Neuronal stem cell (in vitro differentiated cells): ENCODE results near the gene ZNF106.

Source experiments
- DNase-seq: peaks from one replicate; pipeline ENCODE4 v3.0.0-alpha.2; 2013; ENCODE audit warnings: low spot score
- H2AFZ ChIP-seq: one replicate; pipeline ENCODE4 v1.6.1; 2013; ENCODE audit warnings: mild to moderate bottlenecking, low read length, inconsistent platforms
- H2AK5ac ChIP-seq: 2 replicates; pipeline ENCODE4 v1.6.1; 2013; ENCODE audit warnings: low read depth, mild to moderate bottlenecking, inconsistent platforms, low read length, moderate library complexity, mixed read lengths
- H2BK120ac ChIP-seq: 2 replicates; pipeline ENCODE4 v1.6.1; 2013; ENCODE audit warnings: low read depth, mild to moderate bottlenecking, inconsistent platforms, low read length, moderate library complexity, mixed read lengths
- H2BK12ac ChIP-seq: one replicate; pipeline ENCODE4 v1.6.1; 2013; ENCODE audit warnings: low read length, inconsistent platforms
- H2BK15ac ChIP-seq: 2 replicates; pipeline ENCODE4 v1.6.1; 2013; ENCODE audit warnings: mild to moderate bottlenecking, low read length, inconsistent platforms, mixed read lengths
- H2BK5ac ChIP-seq: one replicate; pipeline ENCODE4 v1.6.1; 2013; ENCODE audit warnings: inconsistent platforms, mild to moderate bottlenecking, low read length, moderate library complexity
- H3K14ac ChIP-seq: one replicate; pipeline ENCODE4 v1.6.1; 2013; ENCODE audit warnings: low read length, inconsistent platforms
- H3K18ac ChIP-seq: 2 replicates; pipeline ENCODE4 v1.6.1; 2013; ENCODE audit warnings: low read length, inconsistent platforms
- H3K23ac ChIP-seq: 2 replicates; pipeline ENCODE4 v1.6.1; 2013; ENCODE audit warnings: low read depth, mild to moderate bottlenecking, mixed read lengths, low read length, inconsistent platforms; ENCODE audit not compliant: poor library complexity
- H3K27ac ChIP-seq: replicated peaks from 3 replicates; pipeline ENCODE4 v1.5.1; 2013; ENCODE audit warnings: low read length, inconsistent platforms
- H3K27me3 ChIP-seq, 3 experiments: 2 replicates each; pipeline ENCODE4 v1.6.1; 2013; ENCODE audit warnings: low read length in 3 of 3, mild to moderate bottlenecking in 2 of 3, inconsistent platforms in 1 of 3, low read depth in 1 of 3, mixed read lengths in 1 of 3, moderate library complexity in 1 of 3; ENCODE audit not compliant: control insufficient read depth in 3 of 3, insufficient read depth in 3 of 3
- H3K36me3 ChIP-seq, 2 donors: replicated peaks in 1 of 2; 2 replicates each; pipeline ENCODE4 v1.6.1; 2013; ENCODE audit warnings: low read length in 2 of 2; ENCODE audit not compliant: control insufficient read depth in 2 of 2, insufficient read depth in 2 of 2
- H3K4ac ChIP-seq: 2 replicates; pipeline ENCODE4 v1.6.1; 2013; ENCODE audit warnings: inconsistent platforms, mild to moderate bottlenecking, low read length, moderate library complexity
- H3K4me1 ChIP-seq, 2 donors: 1 replicate in 1 of 2; 2 replicates in 1 of 2; pipeline ENCODE4 v1.6.1; 2013; ENCODE audit warnings: low read length in 2 of 2, low read depth in 1 of 2; ENCODE audit not compliant: control insufficient read depth in 2 of 2, insufficient read depth in 1 of 2
- H3K4me2 ChIP-seq: one replicate; pipeline ENCODE4 v1.6.1; 2013; ENCODE audit warnings: mild to moderate bottlenecking, low read length, inconsistent platforms; ENCODE audit not compliant: insufficient read depth, poor library complexity, severe bottlenecking
- H3K4me3 ChIP-seq, 2 donors: 2 replicates each; pipeline ENCODE4 v1.5.1; 2013; ENCODE audit warnings: low read length in 2 of 2, mild to moderate bottlenecking in 2 of 2, inconsistent platforms in 1 of 2, moderate library complexity in 1 of 2
- H3K79me1 ChIP-seq: one replicate; pipeline ENCODE4 v1.6.1; 2013; ENCODE audit warnings: low read depth, mild to moderate bottlenecking, inconsistent platforms, low read length, moderate library complexity
- H3K9ac ChIP-seq: one replicate; pipeline ENCODE4 v1.6.1; 2013; ENCODE audit warnings: mild to moderate bottlenecking, low read depth, low read length, inconsistent platforms; ENCODE audit not compliant: poor library complexity
- H3K9me3 ChIP-seq, 2 donors: replicated peaks in 1 of 2; 2 replicates each; pipeline versions ENCODE3 to v1.6.1; 2013; ENCODE audit warnings: low read length in 2 of 2, mild to moderate bottlenecking in 2 of 2, inconsistent platforms in 1 of 2, low read depth in 1 of 2, mixed read lengths in 1 of 2, moderate library complexity in 1 of 2; ENCODE audit not compliant: control insufficient read depth in 2 of 2, insufficient read depth in 1 of 2
- H4K8ac ChIP-seq: one replicate; pipeline ENCODE4 v1.6.1; 2013; ENCODE audit warnings: low read depth, mild to moderate bottlenecking, inconsistent platforms, low read length, moderate library complexity
- H4K91ac ChIP-seq: one replicate; pipeline ENCODE4 v1.6.1; 2013; ENCODE audit warnings: low read length, low read depth, mild to moderate bottlenecking, inconsistent platforms; ENCODE audit not compliant: poor library complexity
- WGBS, 2 donors: extraction: QIAGEN DNeasy Blood & Tissue Kit; methylation state at CpG; one replicate each; pipeline ENCODE4 v1.1.7; 2013; ENCODE audit warnings: missing lambda C conversion rate in 2 of 2, mixed read lengths in 1 of 2; ENCODE audit not compliant: insufficient read length in 2 of 2, insufficient replicate concordance in 1 of 2; ENCODE audit errors: extremely low coverage in 2 of 2; 5-methylcytosine and 5-hydroxymethylcytosine counted together

The ZNF106 gene

GRCh38 chr15:42498212-42499068 lies 7.5 kb upstream of the ZNF106 start:
- Histone ChIP-seq H3K27ac (no peak overlapping the region), H3K9me3 (no peaks in the 10 kb centered on the region), H3K36me3 (peaks cover 0 to 15% of the 10 kb centered on the region in 2 donors), H2AK5ac (no peak overlapping the region), H4K8ac (no peak overlapping the region), H2BK5ac (no peak overlapping the region), H3K4me3 (no peak overlapping the region), H3K4me1 (peaks cover 2 to 5% of the 10 kb centered on the region in 2 donors), H2BK120ac (no peak overlapping the region), H3K4ac (no peak overlapping the region), H2BK15ac (no peak overlapping the region), H4K91ac (no peak overlapping the region), H3K14ac (no peak overlapping the region), H3K4me2 (no peak overlapping the region), H3K18ac (no peak overlapping the region), H2BK12ac (no peak overlapping the region), H3K79me1 (no peaks in the 10 kb centered on the region), H3K27me3 (no peaks in the 10 kb centered on the region), H3K9ac (no peak overlapping the region), H3K23ac (no peak overlapping the region), H2AFZ (no peak overlapping the region)
- no CpG with 5 or more reads among the region's 6 CpGs for WGBS, 2 donors
- no peak for DNase-seq

DNA sequence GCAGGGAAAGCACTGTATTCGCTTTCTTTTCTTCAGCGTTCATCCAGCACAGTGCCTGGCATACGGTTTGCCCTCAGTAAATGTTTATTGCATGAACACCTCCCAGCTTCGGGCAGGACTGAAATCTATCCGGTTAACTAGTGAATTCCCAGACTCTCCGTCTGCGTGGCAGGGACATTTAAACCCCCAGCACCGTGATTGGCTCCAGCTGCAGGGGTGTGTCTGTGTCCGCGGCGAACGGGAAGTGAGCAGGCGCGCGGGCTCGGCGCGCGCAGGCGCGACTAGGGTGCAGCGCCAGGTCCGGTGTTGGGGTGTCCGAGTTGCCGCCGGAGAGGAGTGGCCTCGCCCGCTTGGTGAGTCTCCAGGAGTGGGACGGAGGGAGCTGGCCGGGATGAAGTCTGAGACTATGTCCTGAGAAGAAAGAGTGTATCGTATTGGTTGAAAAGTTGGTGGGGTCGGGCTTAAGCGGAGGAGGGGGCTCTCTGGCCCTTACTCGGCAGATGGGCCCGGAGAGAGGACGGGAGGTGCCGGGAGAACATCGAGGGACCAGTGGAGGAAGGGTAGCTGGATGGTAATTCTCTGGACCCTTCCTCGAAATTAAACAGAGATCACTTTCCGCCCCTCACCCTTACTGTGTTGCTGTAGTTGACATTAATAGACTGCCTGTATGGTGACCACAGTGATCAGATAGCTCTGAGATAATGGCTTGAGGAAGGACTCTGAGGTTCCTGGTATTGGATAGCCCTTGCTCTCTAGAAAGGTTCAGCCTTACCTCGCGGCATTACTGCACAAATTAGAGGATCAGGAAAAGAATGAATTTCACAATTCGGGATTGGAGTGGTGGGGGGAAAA lies 4.6 kb upstream of the ZNF106 start, which contains the start of gene SNAP23:
Gene SNAP23 (plus strand): TSS at position 274 of the 852 bp plus-strand sequence. CDS start 16,213 bp downstream, outside the sequence.
- Histone ChIP-seq H2BK120ac (no peak within 1 kb of the TSS), H3K4ac (no peak within 1 kb of the TSS), H3K27ac (peak within 1 kb of the TSS; percentile 61), H3K14ac (no peak within 1 kb of the TSS), H2AK5ac (no peak within 1 kb of the TSS), H3K9me3 (no peaks in the 10 kb centered on the region), H3K23ac (no peak within 1 kb of the TSS), H3K4me3 (peak within 1 kb of the TSS; percentile 82 to 92), H3K36me3 (peaks cover 0 to 15% of the 10 kb centered on the region in 2 donors), H2BK15ac (no peak within 1 kb of the TSS), H3K9ac (peak within 1 kb of the TSS; percentile 75), H3K27me3 (no peaks in the 10 kb centered on the region), H3K18ac (peak within 1 kb of the TSS; percentile 38), H3K4me2 (peak within 1 kb of the TSS; percentile 80), H4K8ac (no peak within 1 kb of the TSS), H2BK12ac (no peak within 1 kb of the TSS), H3K79me1 (no peaks in the 10 kb centered on the region), H2AFZ (peak within 1 kb of the TSS; percentile 87), H2BK5ac (no peak within 1 kb of the TSS), H3K4me1 (peaks cover 3 to 5% of the 10 kb centered on the region in 2 donors), H4K91ac (no peak within 1 kb of the TSS)
- DNase-seq: peak; percentile 85
- WGBS, 2 donors: no CpG with 5 or more reads among the region's 43 CpGs

DNA sequence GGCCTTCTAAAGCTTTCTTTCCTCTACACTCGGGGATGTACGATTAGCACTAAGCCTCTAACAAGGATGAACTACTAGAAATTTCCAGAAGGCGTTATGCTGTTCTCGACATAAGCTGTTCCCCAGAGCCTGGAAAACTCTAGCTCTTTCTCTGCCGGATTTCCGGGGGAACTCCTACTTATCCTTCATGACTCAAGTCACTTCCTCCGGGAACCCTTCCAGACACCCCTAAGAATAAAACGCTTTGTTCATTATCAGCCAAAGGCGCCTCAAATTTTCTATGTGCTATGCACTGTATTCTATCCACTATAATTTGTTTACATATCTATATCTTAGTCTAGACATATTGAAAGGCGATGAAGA lies 4.0 kb upstream of the ZNF106 start:
- peaks cover 0 to 15% of the 10 kb centered on the region in 2 donors for H3K36me3 ChIP-seq
- peak; percentile 2 for DNase-seq

GRCh38 chr15:42493679-42494078 lies 2.7 kb upstream of the ZNF106 start:
- no CpG with 5 or more reads among the region's 1 CpG for WGBS, 2 donors
- Histone ChIP-seq H2BK120ac (no peak overlapping the region), H4K8ac (no peak overlapping the region), H2BK5ac (no peak overlapping the region), H2BK15ac (no peak overlapping the region), H3K27me3 (no peaks in the 10 kb centered on the region), H3K4me2 (no peak overlapping the region), H3K23ac (no peak overlapping the region), H3K4ac (no peak overlapping the region), H2AFZ (no peak overlapping the region), H3K4me1 (peaks cover 3 to 5% of the 10 kb centered on the region in 2 donors), H3K9ac (no peak overlapping the region), H4K91ac (no peak overlapping the region), H2BK12ac (no peak overlapping the region), H3K79me1 (no peaks in the 10 kb centered on the region), H3K27ac (no peak overlapping the region), H2AK5ac (no peak overlapping the region), H3K36me3 (peaks cover 0 to 5% of the 10 kb centered on the region in 2 donors), H3K9me3 (no peaks in the 10 kb centered on the region), H3K14ac (no peak overlapping the region), H3K18ac (no peak overlapping the region), H3K4me3 (no peak overlapping the region)
- no peak for DNase-seq

More for the DNA sequence above, 4.0 kb upstream of the ZNF106 start:
- Histone ChIP-seq H3K18ac (no peak overlapping the region), H2AK5ac (no peak overlapping the region), H4K8ac (no peak overlapping the region), H2BK5ac (no peak overlapping the region), H3K27ac (no peak overlapping the region), H4K91ac (no peak overlapping the region), H2BK15ac (no peak overlapping the region), H2BK12ac (no peak overlapping the region), H2AFZ (peak overlapping the region; percentile 87), H3K4ac (no peak overlapping the region), H3K14ac (no peak overlapping the region), H3K4me1 (peaks cover 3 to 5% of the 10 kb centered on the region in 2 donors), H3K9me3 (no peaks in the 10 kb centered on the region), H3K4me2 (peak overlapping the region; percentile 80), H3K4me3 (peak overlapping the region; percentile 73 to 82), H3K27me3 (no peaks in the 10 kb centered on the region), H3K79me1 (no peaks in the 10 kb centered on the region), H3K23ac (no peak overlapping the region), H3K9ac (no peak overlapping the region), H2BK120ac (no peak overlapping the region)
- WGBS, 2 donors: no CpG with 5 or more reads among the region's 10 CpGs
